ENCODE data around the gene PTGES.

The PTGES gene

DNA sequence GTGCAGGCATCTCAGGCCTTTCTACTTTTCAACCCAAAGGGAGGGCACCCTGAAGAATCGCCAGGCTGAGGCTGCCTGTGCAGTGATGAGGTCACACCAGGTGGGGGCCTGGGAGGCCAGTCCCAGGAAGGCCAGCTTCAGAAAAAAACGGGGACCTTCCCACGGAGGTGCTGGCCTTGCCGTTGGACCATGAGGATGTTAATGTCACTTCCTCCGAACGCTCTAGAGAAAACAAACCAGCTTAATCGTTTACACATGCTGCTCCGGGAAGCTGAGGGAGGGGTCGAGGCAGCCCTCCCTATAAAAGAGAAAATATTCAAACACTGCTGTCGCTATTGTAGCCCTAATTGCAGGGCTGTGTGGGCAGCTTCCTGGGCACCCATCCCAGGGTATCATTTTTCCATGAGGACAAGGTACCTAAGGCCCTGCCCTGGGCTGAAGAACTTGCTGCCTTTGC lies 27.0 kb downstream of the PTGES start:
- in situ Hi-C loops (cut with MboI; ENCODE audit: low pct_unique_long_range_greater_than_20kb, low sequenced_read_pairs), result no loop called here

DNA sequence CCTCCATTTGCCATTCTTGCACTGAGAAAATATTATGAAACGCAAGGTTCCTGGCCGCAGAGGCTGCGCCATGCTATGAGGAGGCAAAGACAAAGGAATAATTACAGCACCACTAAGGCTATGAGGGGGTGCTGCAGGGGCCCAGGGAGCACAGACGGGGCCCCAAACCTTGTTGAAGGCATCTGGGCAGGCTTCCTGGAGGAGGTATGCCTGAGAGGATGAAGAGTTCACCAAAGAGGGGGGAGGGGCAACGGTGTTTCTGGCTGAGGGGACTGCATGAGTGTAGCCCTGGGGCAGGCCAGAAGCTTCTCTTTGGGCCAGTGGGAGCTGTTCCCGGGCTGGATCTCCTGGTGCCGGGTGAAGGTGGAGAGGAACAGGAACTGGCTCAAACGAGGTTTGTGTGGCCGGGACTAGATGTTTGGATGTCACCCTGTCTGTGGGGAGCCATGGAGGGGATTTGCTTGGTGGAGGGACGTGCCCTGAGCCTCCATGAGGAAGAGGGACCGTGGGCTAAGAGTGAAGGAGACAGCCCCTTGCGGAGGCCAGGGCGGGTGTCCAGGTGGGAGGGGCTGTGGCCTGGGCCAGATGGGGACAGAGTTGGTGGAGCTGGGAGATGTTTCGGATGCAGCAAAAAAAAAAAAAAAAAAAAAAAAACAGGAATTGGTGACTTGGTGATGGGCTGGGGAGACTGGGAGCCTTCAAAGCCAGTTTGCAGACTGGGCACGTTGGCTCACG lies 28.2 kb downstream of the PTGES start:
- DNase-seq, result no peak
- in situ Hi-C loops (cut with MboI; ENCODE audit: low pct_unique_long_range_greater_than_20kb, low sequenced_read_pairs), result no loop called here

More for the DNA sequence above, 27.0 kb downstream of the PTGES start:
- no peak for DNase-seq

- DNase-seq, result no peak
- in situ Hi-C loops (cut with MboI; ENCODE audit: low pct_unique_long_range_greater_than_20kb, low sequenced_read_pairs), result no loop called here
Observed at GRCh38 chr9:129722913-129723312, 29.9 kb downstream of the PTGES start.

DNA sequence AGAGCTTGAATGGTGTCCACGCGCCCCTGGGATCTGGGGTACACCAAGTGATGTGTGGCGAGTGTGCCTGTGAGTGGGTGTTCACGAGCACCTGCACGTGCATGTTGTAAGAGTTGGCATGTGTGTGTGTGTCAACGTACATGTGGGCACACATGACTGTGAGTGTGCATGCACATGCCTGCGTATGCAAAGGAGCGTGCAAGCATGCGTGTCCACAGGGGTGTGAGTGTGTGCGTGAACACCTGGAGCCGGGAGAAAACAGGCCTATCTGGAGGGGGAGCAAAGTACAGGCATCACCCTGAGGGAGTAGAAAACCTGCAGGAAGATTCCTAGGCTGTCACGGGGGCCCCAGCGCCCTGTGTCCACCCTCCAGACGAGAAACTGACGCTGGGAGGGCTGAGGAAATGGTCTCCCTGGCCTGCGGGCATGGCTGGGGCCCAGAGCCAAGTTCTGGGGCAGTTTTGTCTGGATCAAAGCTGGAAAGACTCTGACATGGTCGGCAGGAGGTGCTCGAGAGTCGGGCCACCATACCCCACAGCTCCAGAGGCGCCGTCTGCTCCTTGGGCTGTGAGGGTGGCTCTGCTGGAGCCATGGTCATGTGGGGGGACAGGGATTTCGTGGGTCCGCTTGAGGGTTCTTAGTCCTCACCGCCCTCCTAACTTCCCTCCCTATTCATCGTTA lies 31.8 kb downstream of the PTGES start:
- no peak for DNase-seq
- in situ Hi-C loops (cut with MboI; ENCODE audit: low pct_unique_long_range_greater_than_20kb, low sequenced_read_pairs), result no loop called here

GRCh38 chr9:129720181-129720864 lies 32.5 kb downstream of the PTGES start:
- no peak for DNase-seq
- in situ Hi-C loops (cut with MboI; ENCODE audit: low pct_unique_long_range_greater_than_20kb, low sequenced_read_pairs), result no loop called here

- in situ Hi-C loops (cut with MboI; ENCODE audit: low pct_unique_long_range_greater_than_20kb, low sequenced_read_pairs), result no loop called here
- DNase-seq, result no peak
Observed at GRCh38 chr9:129719135-129719534, 33.7 kb downstream of the PTGES start.

- DNase-seq, result no peak
- in situ Hi-C loops (cut with MboI; ENCODE audit: low pct_unique_long_range_greater_than_20kb, low sequenced_read_pairs), result no loop called here
Observed at GRCh38 chr9:129718647-129719046, 34.2 kb downstream of the PTGES start.

GRCh38 chr9:129717991-129718390 lies 34.9 kb downstream of the PTGES start:
- in situ Hi-C loops (cut with MboI; ENCODE audit: low pct_unique_long_range_greater_than_20kb, low sequenced_read_pairs), result no loop called here
- DNase-seq, result no peak

- no peak for DNase-seq
- in situ Hi-C loops (cut with MboI; ENCODE audit: low pct_unique_long_range_greater_than_20kb, low sequenced_read_pairs), result no loop called here
Observed at GRCh38 chr9:129716091-129716490, 36.8 kb downstream of the PTGES start.

GRCh38 chr9:129714511-129715061 lies 38.3 kb downstream of the PTGES start:
- in situ Hi-C loops (cut with MboI; ENCODE audit: low pct_unique_long_range_greater_than_20kb, low sequenced_read_pairs), result no loop called here
- DNase-seq, result no peak

GRCh38 chr9:129713402-129713679 lies 39.5 kb downstream of the PTGES start:
- in situ Hi-C loops (cut with MboI; ENCODE audit: low pct_unique_long_range_greater_than_20kb, low sequenced_read_pairs), result no loop called here

DNA sequence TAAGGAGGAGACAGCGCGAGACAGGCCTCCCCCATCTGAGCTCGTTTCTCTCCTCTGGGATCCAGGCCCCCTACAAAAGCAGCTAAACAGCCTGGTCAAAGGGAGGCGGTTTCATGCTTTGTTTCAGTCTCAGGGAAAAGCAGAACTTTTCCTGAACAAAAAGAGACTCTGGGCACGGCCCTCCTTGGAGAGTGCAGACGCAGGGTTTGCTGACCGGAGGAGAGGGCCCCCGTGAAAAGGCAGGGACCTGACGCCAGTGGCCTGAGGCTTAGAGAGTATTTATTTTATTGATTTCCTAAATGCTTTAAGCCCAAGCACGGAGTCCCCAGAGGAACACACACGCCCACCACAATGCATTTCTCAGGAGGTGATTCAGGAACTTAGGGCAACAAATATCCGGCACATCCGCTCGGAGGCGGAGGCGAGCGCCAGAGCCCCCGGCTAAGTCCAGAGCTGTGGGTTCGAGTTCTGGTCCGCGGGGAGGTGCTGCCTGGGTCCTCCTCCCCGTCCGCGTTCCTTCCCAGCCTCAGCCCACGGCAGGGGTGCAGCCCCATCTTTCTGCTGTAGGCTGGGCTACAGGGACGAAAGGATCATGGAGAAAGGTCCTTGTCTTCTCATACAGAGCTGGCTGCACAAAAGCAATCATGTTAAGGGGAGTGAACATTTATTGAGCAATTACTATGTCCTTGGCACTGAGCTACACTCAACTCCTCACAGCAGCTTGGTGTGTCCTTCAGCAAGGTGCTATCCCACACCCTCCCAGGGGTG lies 40.0 kb downstream of the PTGES start:
- in situ Hi-C loops (cut with MboI; ENCODE audit: low pct_unique_long_range_greater_than_20kb, low sequenced_read_pairs), result no loop called here

More at GRCh38 chr9:129713402-129713679, 39.5 kb downstream of the PTGES start:
- no peak for DNase-seq

GRCh38 chr9:129710169-129710453 lies 42.7 kb downstream of the PTGES start:
- in situ Hi-C loops (cut with MboI; ENCODE audit: low pct_unique_long_range_greater_than_20kb, low sequenced_read_pairs), result no loop called here
- no peak for DNase-seq

More for the DNA sequence above, 40.0 kb downstream of the PTGES start:
- no peak for DNase-seq

GRCh38 chr9:129709438-129710168 lies 43.2 kb downstream of the PTGES start:
- DNase-seq, result no peak
- in situ Hi-C loops (cut with MboI; ENCODE audit: low pct_unique_long_range_greater_than_20kb, low sequenced_read_pairs), result no loop called here

GRCh38 chr9:129708793-129709192 lies 44.0 kb downstream of the PTGES start:
- in situ Hi-C loops (cut with MboI; ENCODE audit: low pct_unique_long_range_greater_than_20kb, low sequenced_read_pairs), result no loop called here
- no peak for DNase-seq

DNA sequence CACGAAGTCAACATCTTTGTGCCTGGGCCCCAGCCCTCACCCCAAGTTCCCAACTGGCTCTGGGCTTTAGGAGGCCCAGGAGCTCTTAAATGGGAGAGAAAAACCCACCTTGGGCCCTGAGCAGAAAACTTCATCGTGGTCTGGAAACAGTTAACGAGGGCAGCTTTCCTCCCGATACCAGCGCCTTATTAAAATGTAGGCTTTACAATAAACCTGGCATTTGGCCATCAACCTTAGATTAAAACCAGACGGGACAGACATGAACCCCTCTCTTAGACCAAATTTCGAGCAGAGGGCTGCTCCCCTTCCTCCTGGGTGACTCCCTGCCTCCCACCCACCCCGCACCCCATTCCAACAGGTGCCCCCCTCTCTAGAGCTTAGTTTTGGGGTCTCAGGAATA lies 48.0 kb downstream of the PTGES start:
- no peak for DNase-seq
- in situ Hi-C loops (cut with MboI; ENCODE audit: low pct_unique_long_range_greater_than_20kb, low sequenced_read_pairs), result no loop called here

DNA sequence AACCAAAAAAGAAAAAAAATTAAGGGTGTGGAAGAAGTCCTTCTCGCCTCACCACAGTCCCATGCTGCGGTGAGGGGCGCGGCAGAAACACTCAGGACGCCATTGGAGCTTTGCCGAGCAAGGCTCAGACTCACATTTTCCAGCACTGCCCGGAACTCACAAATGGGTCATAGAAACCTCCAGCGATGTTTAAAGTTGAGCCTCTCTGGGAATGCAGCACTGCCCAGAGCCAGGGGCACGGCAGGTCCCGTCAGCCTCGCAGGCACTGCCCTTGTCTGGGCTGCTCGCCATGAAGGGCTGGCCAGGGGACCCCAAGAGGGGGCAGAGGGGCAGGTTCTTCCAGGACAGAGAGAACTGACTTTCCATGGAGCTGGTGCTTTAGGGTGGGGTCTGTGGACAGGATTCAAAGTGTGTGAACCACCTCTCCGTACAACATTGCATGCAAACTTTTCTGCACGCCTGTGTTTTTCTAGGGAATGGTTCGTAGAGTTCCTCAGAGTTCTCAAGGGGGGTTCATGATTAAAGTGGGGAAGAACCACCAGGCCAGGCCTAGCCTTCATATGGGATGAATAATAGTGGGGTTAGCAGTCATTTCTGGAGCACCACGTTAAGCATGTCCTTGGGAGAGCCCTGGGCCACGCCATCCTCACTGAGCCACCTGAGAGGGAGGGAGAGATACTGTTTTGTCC lies 49.0 kb downstream of the PTGES start:
- in situ Hi-C loops (cut with MboI; ENCODE audit: low pct_unique_long_range_greater_than_20kb, low sequenced_read_pairs), result no loop called here
- DNase-seq, result no peak

All from KBM-7 (cell line).